ENCODE results near the gene C6orf120. TPM values are rescaled to one million over a fixed set of nuclear protein-coding genes. Genes with fewer than 3 reads are reported as not detected.

Gene C6orf120
- total and polyA plus RNA-seq, 9 of the 15 experiments (the other 6 are each of a cell fraction or from before 2014, with no cell fraction given), result 7.7 to 44.9 (median 34.8) TPM

DNA sequence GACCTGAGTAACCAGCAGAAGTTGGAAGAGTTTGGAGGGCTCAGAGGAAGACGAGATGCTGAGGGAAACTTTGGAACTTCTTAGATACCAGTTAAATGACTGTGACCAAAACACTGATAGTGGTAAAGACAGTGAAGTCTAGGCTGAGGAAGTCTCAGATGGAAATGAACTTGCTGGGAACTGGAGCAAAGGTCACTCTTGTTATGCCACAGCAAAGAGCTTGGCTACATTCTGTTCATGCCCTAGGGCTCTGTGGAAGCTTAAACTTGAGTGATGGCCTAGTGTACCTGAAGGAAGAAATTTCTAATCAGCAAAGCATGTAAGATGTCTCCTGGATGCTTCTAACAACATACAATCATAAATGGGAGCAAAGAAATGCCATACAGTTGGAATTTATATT, 24.8 kb upstream of the C6orf120 start:
- Histone ChIP-seq H2AFZ (ENCODE audit: low read depth, low read length) (no peak overlapping the region), H3K79me2 (ENCODE audit: control insufficient read depth, insufficient read depth, low read length) (no peaks in the 10 kb centered on the region), H3K36me3 (ENCODE audit: control insufficient read depth, insufficient read depth, low read length) (peaks cover 25% of the 10 kb centered on the region; the same call in 2 of the 3 replicates), H4K20me1 (replicated peaks; ENCODE audit: control insufficient read depth, insufficient read depth, low read length) (no peaks in the 10 kb centered on the region), H3K4me1 (replicated peaks in 1 of 2; ENCODE audit: control insufficient read depth in 2 of 2, insufficient read depth in 2 of 2, low read length in 2 of 2) (no peaks in the 10 kb centered on the region), H3K27me3 (ENCODE audit: control insufficient read depth in 2 of 2, insufficient read depth in 2 of 2, low read length in 2 of 2) (no peaks in the 10 kb centered on the region), H3K4me3 (no peak overlapping the region), H3K4me2 (ENCODE audit: insufficient read depth, low read length) (no peak overlapping the region), H3K9me3 (replicated peaks; ENCODE audit: control insufficient read depth, insufficient read depth, low read depth, low read length) (no peaks in the 10 kb centered on the region), H3K9ac (ENCODE audit: insufficient read depth in 1 of 2, low read depth in 2 of 2, low read length in 2 of 2) (no peak overlapping the region), H3K9me1 (ENCODE audit: control insufficient read depth, insufficient read depth, low read length) (no peaks in the 10 kb centered on the region), H3K27ac (ENCODE audit: extremely low read depth, low read depth, low read length) (no peak overlapping the region)
- DNase-seq (ENCODE audit: extremely low read depth in 1 of 4, low spot score in 3 of 4) (no peak), ATAC-seq (no peak), FAIRE-seq (no peak)
- in situ Hi-C loops (cut with MboI), result no loop called here
- intact Hi-C loops (cut with micrococcal nuclease), result no loop called here
- 61% methylated on average over 1 of the region's 1 CpG for WGBS (ENCODE audit: insufficient coverage, low coverage, missing lambda C conversion rate)
- no TSS peak for BruUV-seq (replicated peaks)
- TF ChIP-seq TCFL5 (CRISPR knock-in tag; conservative IDR thresholded peaks at IDR 0.05) (no peak), TEAD4 (IDR thresholded peaks at IDR 0.05; ENCODE audit: low read length) (no peak), TEAD4 (CRISPR knock-in tag; IDR thresholded peaks at IDR 0.05; ENCODE audit: borderline replicate concordance) (no peak), KLF16 (IDR thresholded peaks at IDR 0.05) (no peak), SMAD2 (IDR thresholded peaks at IDR 0.05; ENCODE audit: low read depth, low read length) (no peak), ZEB2 (IDR thresholded peaks at IDR 0.05) (no peak), NRF1 (conservative IDR thresholded peaks at IDR 0.05 in 1 of 2, IDR thresholded peaks at IDR 0.05 in 1 of 2) (no peak), EHMT2 (IDR thresholded peaks at IDR 0.05) (no peak), ETS2 (tag; IDR thresholded peaks at IDR 0.05; ENCODE audit: borderline replicate concordance, poor library complexity, severe bottlenecking) (no peak), CREBBP (IDR thresholded peaks at IDR 0.05; ENCODE audit: low read depth, low read length) (no peak), ZNF780A (CRISPR knock-in tag; IDR thresholded peaks at IDR 0.05) (no peak), POLR2B (IDR thresholded peaks at IDR 0.05; ENCODE audit: low read depth, partially characterized antibody) (no peak)
- TF ChIP-seq, protein P1, sequence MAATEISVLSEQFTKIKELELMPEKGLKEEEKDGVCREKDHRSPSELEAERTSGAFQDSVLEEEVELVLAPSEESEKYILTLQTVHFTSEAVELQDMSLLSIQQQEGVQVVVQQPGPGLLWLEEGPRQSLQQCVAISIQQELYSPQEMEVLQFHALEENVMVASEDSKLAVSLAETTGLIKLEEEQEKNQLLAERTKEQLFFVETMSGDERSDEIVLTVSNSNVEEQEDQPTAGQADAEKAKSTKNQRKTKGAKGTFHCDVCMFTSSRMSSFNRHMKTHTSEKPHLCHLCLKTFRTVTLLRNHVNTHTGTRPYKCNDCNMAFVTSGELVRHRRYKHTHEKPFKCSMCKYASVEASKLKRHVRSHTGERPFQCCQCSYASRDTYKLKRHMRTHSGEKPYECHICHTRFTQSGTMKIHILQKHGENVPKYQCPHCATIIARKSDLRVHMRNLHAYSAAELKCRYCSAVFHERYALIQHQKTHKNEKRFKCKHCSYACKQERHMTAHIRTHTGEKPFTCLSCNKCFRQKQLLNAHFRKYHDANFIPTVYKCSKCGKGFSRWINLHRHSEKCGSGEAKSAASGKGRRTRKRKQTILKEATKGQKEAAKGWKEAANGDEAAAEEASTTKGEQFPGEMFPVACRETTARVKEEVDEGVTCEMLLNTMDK (IDR thresholded peaks at IDR 0.05; ENCODE audit: borderline replicate concordance, insufficient read depth, low read depth, low read length, poor library complexity, severe bottlenecking), result no peak
- TF ChIP-seq, protein P2, sequence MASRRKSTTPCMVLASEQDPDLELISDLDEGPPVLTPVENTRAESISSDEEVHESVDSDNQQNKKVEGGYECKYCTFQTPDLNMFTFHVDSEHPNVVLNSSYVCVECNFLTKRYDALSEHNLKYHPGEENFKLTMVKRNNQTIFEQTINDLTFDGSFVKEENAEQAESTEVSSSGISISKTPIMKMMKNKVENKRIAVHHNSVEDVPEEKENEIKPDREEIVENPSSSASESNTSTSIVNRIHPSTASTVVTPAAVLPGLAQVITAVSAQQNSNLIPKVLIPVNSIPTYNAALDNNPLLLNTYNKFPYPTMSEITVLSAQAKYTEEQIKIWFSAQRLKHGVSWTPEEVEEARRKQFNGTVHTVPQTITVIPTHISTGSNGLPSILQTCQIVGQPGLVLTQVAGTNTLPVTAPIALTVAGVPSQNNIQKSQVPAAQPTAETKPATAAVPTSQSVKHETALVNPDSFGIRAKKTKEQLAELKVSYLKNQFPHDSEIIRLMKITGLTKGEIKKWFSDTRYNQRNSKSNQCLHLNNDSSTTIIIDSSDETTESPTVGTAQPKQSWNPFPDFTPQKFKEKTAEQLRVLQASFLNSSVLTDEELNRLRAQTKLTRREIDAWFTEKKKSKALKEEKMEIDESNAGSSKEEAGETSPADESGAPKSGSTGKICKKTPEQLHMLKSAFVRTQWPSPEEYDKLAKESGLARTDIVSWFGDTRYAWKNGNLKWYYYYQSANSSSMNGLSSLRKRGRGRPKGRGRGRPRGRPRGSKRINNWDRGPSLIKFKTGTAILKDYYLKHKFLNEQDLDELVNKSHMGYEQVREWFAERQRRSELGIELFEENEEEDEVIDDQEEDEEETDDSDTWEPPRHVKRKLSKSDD (conservative IDR thresholded peaks at IDR 0.05; ENCODE audit: low read length), result no peak
- ChIA-PET CTCF (ENCODE audit: low intra/inter-chr PET ratio) (no interaction called here), POLR2A (interaction anchor here (1.3 kb wide), 1 partner anchor 16 kb away, joined by 3 read pairs; no protein-coding TSS in a partner anchor)

Data from K562 (cell line).